Activated gamma-delta T cell treated with anti-CD3 and anti-CD28 coated beads, Interleukin-2, amount 50 U/mL, for 16 hours (primary cell): ENCODE data around the gene NKX6-2.
"Not testable (repeated sequence)": the region's sequence is repeated elsewhere in the genome, so short reads cannot be mapped to it uniquely, and the experiment has no call there.

Source experiments
- DNase-seq: peaks from one replicate; pipeline ENCODE4 v3.0.0-alpha.2; 2020; ENCODE audit warnings: low read depth

NKX6-2 gene

GRCh38 chr10:132797986-132798385, 12.0 kb upstream of the NKX6-2 start:
- not testable (repeated sequence) for DNase-seq

GRCh38 chr10:132796846-132797245, 10.9 kb upstream of the NKX6-2 start:
- DNase-seq = no peak

- DNase-seq = no peak
These were observed 8.2 kb upstream of the NKX6-2 start for GRCh38 chr10:132793871-132794849.

GRCh38 chr10:132793213-132793612, 7.3 kb upstream of the NKX6-2 start:
- DNase-seq = no peak

GRCh38 chr10:132792796-132793195, 6.8 kb upstream of the NKX6-2 start:
- no peak for DNase-seq

- not testable (repeated sequence) for DNase-seq
These were observed 6.2 kb upstream of the NKX6-2 start for GRCh38 chr10:132792099-132792498.

GRCh38 chr10:132790934-132791829, 5.2 kb upstream of the NKX6-2 start:
- DNase-seq = no peak

GRCh38 chr10:132790470-132790869, 4.5 kb upstream of the NKX6-2 start:
- DNase-seq = no peak

GRCh38 chr10:132789659-132790148, 3.8 kb upstream of the NKX6-2 start:
- DNase-seq = no peak

- no peak for DNase-seq
These were observed 2.9 kb upstream of the NKX6-2 start for GRCh38 chr10:132788831-132789219.

- no peak for DNase-seq
These were observed 2.4 kb upstream of the NKX6-2 start for GRCh38 chr10:132788180-132788830.

GRCh38 chr10:132787495-132788179, 1.7 kb upstream of the NKX6-2 start:
- no peak for DNase-seq

GRCh38 chr10:132786884-132787494, 1.0 kb upstream of the NKX6-2 start:
- no peak for DNase-seq

- no peak for DNase-seq
These were observed 533 bp upstream of the NKX6-2 start for GRCh38 chr10:132786476-132786883.

GRCh38 chr10:132784866-132785722, 853 bp downstream of the NKX6-2 start:
- DNase-seq = no peak

GRCh38 chr10:132783940-132784865, 1.7 kb downstream of the NKX6-2 start:
- no peak for DNase-seq

GRCh38 chr10:132783165-132783939, 2.6 kb downstream of the NKX6-2 start:
- DNase-seq = no peak

GRCh38 chr10:132781556-132781955, 4.4 kb downstream of the NKX6-2 start:
- DNase-seq = no peak
